Fibroblast of lung (primary cell): Measurements from ENCODE around the gene ALG8. TPM values are rescaled to one million over a fixed set of nuclear protein-coding genes. Genes with fewer than 3 reads are reported as not detected.

Source experiments
- DNase-seq, 2 donors: peaks; one replicate each; pipeline versions ENCODE4 v3.0.0 to v3.0.0-alpha.2; 2010; ENCODE audit warnings: low read depth in 2 of 2
- H2AFZ ChIP-seq: 2 replicates; pipeline ENCODE4 v1.5.1; 2012; ENCODE audit warnings: low read length, control low read depth, inconsistent platforms
- H3K27ac ChIP-seq: 2 replicates; pipeline ENCODE4 v1.5.1; 2011; ENCODE audit warnings: low read length, control low read depth; ENCODE audit not compliant: insufficient read depth
- H3K27me3 ChIP-seq: 2 replicates; pipeline ENCODE4 v1.5.1; 2011; ENCODE audit warnings: mild to moderate bottlenecking, low read length; ENCODE audit not compliant: control insufficient read depth, insufficient read depth
- H3K36me3 ChIP-seq: 2 replicates; pipeline ENCODE4 v1.5.1; 2011; ENCODE audit warnings: low read length; ENCODE audit not compliant: control insufficient read depth, insufficient read depth
- H3K4me1 ChIP-seq: 2 replicates; pipeline ENCODE4 v1.5.1; 2011; ENCODE audit warnings: low read length; ENCODE audit not compliant: control insufficient read depth, insufficient read depth; ENCODE audit errors: extremely low read depth
- H3K4me2 ChIP-seq: 2 replicates; pipeline ENCODE4 v1.5.1; 2011; ENCODE audit warnings: low read length, control low read depth; ENCODE audit not compliant: insufficient read depth; ENCODE audit errors: extremely low read depth
- H3K4me3 ChIP-seq, 4 experiments: fragments of 200-600 bp in 1 of 4; sonication (generic) in 1 of 4; replicated peaks in 1 of 4; 2 replicates each; pipeline ENCODE4 v1.5.1; 2011 to 2016; ENCODE audit warnings: low read length in 4 of 4, low read depth in 3 of 4, mild to moderate bottlenecking in 3 of 4, control low read depth in 2 of 4, inconsistent platforms in 1 of 4, mixed read lengths in 1 of 4; ENCODE audit not compliant: insufficient read depth in 1 of 4; ENCODE audit errors: control extremely low read depth in 1 of 4
- H3K79me2 ChIP-seq: 2 replicates; pipeline ENCODE4 v1.5.1; 2012; ENCODE audit warnings: mild to moderate bottlenecking, low read length, inconsistent platforms; ENCODE audit not compliant: control insufficient read depth, insufficient read depth
- H3K9ac ChIP-seq: 2 replicates; pipeline ENCODE4 v1.5.1; 2011; ENCODE audit warnings: mild to moderate bottlenecking, low read length, control low read depth; ENCODE audit not compliant: insufficient read depth
- H3K9me3 ChIP-seq: 2 replicates; pipeline ENCODE4 v1.5.1; 2012; ENCODE audit warnings: low read depth, low read length; ENCODE audit not compliant: control insufficient read depth, insufficient read depth
- H4K20me1 ChIP-seq: 2 replicates; pipeline ENCODE4 v1.5.1; 2011; ENCODE audit warnings: low read length; ENCODE audit not compliant: control insufficient read depth, insufficient read depth; ENCODE audit errors: extremely low read depth
- CTCF ChIP-seq, 2 donors: IDR thresholded peaks in 1 of 2; conservative IDR thresholded peaks in 1 of 2; 1 replicate in 1 of 2; 2 replicates in 1 of 2; pipeline ENCODE4 v1.5.1; 2011 to 2012; ENCODE audit warnings: low read length in 2 of 2, control low read depth in 1 of 2, inconsistent platforms in 1 of 2, low read depth in 1 of 2, mild to moderate bottlenecking in 1 of 2
- EZH2 ChIP-seq: IDR thresholded peaks from 2 replicates; pipeline ENCODE4 v1.5.1; 2012; ENCODE audit warnings: low read length, control low read depth, mild to moderate bottlenecking; ENCODE audit errors: missing control alignments
- polyA plus RNA-seq, 2 donors: library from polyadenylated mRNA; depleted of rRNA in 1 of 2; stranded (reverse) in 1 of 2; unstranded in 1 of 2; fragments of >200 nt; gene quantifications; 2 replicates each; pipeline ENCODE4 v1.2.1, GENCODE V29; 2011 to 2012; ENCODE audit warnings: missing spikeins in 1 of 2
- total RNA-seq: library from RNA; depleted of rRNA; stranded (reverse); fragments of >200 nt; gene quantifications from 2 replicates; pipeline ENCODE4 v1.2.1, GENCODE V29; 2014

ALG8 gene
- total and polyA plus RNA-seq, 2 donors (not counting 1 experiment from before 2014, with no cell fraction given): 33.7 to 49.6 TPM

GRCh38 chr11:78067704-78068103 is 71.7 kb downstream of the ALG8 start:
- H3K4me1 ChIP-seq: no peaks in the 10 kb centered on the region
- no peak for DNase-seq
- no peak overlapping the region for H2AFZ ChIP-seq
- no peak overlapping the region for H3K4me3 ChIP-seq
- H3K27me3 ChIP-seq: no peaks in the 10 kb centered on the region
- no peak overlapping the region for H3K9ac ChIP-seq
- TF ChIP-seq CTCF (conservative IDR thresholded peaks at IDR 0.05 in 1 of 2, IDR thresholded peaks at IDR 0.05 in 1 of 2; ENCODE audit: low read depth in 1 of 2, low read length in 2 of 2): no peak
- TF ChIP-seq EZH2: no peak
- peaks cover 11% of the 10 kb centered on the region for H3K79me2 ChIP-seq
- H3K9me3 ChIP-seq: no peaks in the 10 kb centered on the region
- peaks cover 6% of the 10 kb centered on the region for H3K36me3 ChIP-seq
- H3K27ac ChIP-seq: no peak overlapping the region
- H4K20me1 ChIP-seq: no peaks in the 10 kb centered on the region
- no peak overlapping the region for H3K4me2 ChIP-seq

- Histone ChIP-seq H3K27ac (no peak overlapping the region), H3K4me3 (no peak overlapping the region), H3K27me3 (no peaks in the 10 kb centered on the region), H4K20me1 (no peaks in the 10 kb centered on the region), H3K4me2 (no peak overlapping the region), H2AFZ (no peak overlapping the region), H3K79me2 (peaks cover 6% of the 10 kb centered on the region), H3K9me3 (no peaks in the 10 kb centered on the region), H3K4me1 (no peaks in the 10 kb centered on the region), H3K9ac (no peak overlapping the region), H3K36me3 (peaks cover 6% of the 10 kb centered on the region)
- TF ChIP-seq CTCF (conservative IDR thresholded peaks at IDR 0.05 in 1 of 2, IDR thresholded peaks at IDR 0.05 in 1 of 2; ENCODE audit: low read depth in 1 of 2, low read length in 2 of 2): no peak
- TF ChIP-seq EZH2: no peak
- no peak for DNase-seq
Observed at GRCh38 chr11:78066471-78066870, 73.0 kb downstream of the ALG8 start.

GRCh38 chr11:78065203-78065602 is 74.2 kb downstream of the ALG8 start:
- H3K4me1 ChIP-seq: no peaks in the 10 kb centered on the region
- no peaks in the 10 kb centered on the region for H4K20me1 ChIP-seq
- TF ChIP-seq EZH2 (no peak), CTCF (conservative IDR thresholded peaks at IDR 0.05 in 1 of 2, IDR thresholded peaks at IDR 0.05 in 1 of 2; ENCODE audit: low read depth in 1 of 2, low read length in 2 of 2) (no peak)
- no peak overlapping the region for H3K9ac ChIP-seq
- no peak overlapping the region for H3K27ac ChIP-seq
- H3K9me3 ChIP-seq: no peaks in the 10 kb centered on the region
- H3K4me3 ChIP-seq: no peak overlapping the region
- DNase-seq: no peak
- H3K27me3 ChIP-seq: no peaks in the 10 kb centered on the region
- peaks cover 2% of the 10 kb centered on the region for H3K79me2 ChIP-seq
- peaks cover 4% of the 10 kb centered on the region for H3K36me3 ChIP-seq
- H3K4me2 ChIP-seq: no peak overlapping the region
- no peak overlapping the region for H2AFZ ChIP-seq
